OCI-M2 (cell line): ENCODE results near the gene AMOT.

Source experiments
- DNase-seq: peaks from one replicate; lab custom pipeline; 2025; ENCODE audit not compliant: unreplicated experiment; lab: John Stamatoyannopoulos, UW

AMOT gene

DNA sequence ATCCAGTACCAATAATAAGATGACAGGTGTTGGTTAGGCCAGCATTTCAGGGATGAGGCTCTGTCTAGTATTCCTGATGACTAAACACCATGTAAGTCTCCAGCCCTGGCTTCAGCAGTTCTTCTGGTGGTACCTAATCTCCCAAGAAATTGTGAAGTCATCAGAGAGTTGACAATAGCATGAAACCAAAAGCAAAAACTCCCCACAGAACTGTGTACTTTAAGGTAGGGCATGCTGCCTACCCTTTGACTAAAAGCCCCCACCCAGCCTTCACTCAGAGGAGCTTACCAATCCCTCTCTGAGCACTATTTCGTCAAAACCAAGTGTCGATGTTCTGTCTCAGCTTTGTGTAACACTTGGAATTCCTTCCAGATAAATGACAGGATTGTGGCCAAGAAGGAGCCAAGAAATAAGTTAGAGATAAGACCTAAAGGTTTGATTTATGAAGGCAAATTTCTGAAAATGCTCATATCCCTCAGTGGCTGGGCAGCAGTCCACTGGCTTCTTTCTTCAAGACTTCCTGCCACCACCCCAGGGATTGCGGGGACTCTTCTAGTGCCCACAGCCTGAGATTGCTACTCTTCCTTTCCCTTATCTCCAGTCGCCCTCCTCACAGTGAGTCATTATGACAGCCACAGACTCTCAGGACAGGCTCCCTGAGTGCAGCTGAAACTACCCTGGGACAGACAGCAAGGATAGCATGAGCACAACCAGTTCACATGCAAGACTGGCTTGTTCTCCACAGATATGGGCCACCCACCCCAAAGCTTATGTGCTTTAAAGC lies 93.6 kb downstream of the AMOT start:
- DNase-seq: no peak

GRCh38 chrX:112738347-112739033 lies 102.1 kb downstream of the AMOT start:
- DNase-seq: no peak

DNA sequence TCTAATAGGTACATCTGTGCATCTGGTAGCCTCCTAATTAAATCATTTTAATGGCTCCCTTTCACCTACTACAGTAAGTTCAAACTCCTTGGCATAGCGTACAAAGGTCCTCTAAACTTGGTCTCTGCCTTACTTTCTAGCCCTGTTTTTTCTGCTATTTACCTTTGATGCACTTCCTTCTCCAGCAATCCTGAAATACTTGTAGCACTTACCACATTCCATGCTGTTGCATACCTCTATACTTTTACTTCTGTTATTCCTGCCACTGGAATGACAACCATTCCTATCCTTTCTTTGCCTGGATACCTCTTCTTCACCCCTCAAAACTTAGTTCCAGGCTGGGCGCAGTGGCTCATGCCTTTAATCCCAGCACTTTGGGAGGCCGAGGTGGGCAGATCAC lies 104.3 kb downstream of the AMOT start:
- no peak for DNase-seq

DNA sequence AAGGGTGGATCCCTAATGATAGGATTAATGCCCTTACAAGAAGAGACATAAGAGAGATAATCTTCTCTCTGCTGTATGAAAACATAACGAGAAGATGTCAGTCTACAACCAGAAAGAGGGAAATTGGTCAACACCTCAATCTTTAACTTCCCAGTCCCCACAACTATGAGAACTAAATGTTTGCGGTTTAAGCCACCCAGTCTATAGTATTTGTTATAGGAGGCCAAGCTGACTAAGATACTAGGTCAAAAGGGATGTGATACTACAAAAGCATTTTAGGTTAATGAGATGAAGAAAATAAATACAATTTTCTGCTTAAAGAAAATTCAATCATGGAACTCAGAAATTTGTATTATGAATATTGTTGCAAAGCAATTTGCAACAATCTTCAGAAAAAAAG lies 105.5 kb downstream of the AMOT start:
- DNase-seq: no peak

GRCh38 chrX:112734290-112734689 lies 106.3 kb downstream of the AMOT start:
- DNase-seq: no peak

DNA sequence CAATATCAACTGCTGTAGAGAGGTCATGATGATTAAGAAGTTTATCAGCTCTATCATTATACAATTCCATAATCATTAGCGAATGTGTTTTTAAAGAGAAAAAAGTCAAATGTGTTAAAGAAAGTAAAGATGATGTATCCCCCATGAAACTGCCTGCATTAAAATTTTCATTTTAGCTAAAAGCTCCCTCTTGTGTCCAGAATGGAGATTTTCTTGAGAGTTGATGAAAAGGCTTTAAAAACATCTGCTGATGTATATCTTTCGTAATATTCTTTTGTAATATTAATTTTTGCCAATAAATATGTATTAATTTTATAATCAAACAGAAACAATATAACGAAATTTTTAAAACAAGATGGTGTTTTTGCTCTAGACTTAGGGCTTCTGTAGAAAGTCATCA lies 108.8 kb downstream of the AMOT start:
- no peak for DNase-seq
